ENCODE results near the gene FTCD. TPM values are rescaled to one million over a fixed set of nuclear protein-coding genes. Genes with fewer than 3 reads are reported as not detected.
"Not testable (repeated sequence)": the region's sequence is repeated elsewhere in the genome, so short reads cannot be mapped to it uniquely, and the experiment has no call there.

FTCD gene
- total and polyA plus RNA-seq, 4 experiments from 2014 or later = 1.3 to 1.7 TPM; not detected in 2

DNA sequence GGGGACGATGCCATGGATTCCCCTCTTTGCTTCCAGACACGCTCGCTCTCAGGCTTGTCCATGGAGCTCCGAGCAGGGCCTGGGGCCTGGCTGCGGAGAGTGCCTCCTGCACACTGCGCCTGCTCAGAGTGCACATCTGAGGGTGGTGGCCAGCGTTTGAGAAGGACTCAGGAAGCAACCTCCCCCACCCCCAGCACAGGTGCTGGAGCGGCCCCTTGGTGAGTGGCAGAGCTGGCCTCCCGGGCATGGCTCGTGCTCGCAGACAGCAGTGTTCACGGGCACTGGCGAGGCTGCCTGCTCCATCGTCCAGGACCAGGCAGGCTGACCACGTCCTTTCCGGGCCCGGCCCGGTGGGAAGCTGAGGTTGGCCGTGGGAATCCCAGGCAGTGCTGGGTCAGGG is 26.1 kb upstream of the FTCD start:
- Histone ChIP-seq H3K4me1 (ENCODE audit: insufficient read depth, low read length) (peaks cover 5% of the 10 kb centered on the region), H3K36me3 (ENCODE audit: insufficient read depth, low read length) (no peaks in the 10 kb centered on the region), H3K4me3 (ENCODE audit: low read length in 2 of 2) (no peak overlapping the region), H3K27me3 (ENCODE audit: insufficient read depth, low read length) (peaks cover 4% of the 10 kb centered on the region), H3K9me3 (ENCODE audit: control insufficient read depth in 1 of 2, low read length in 2 of 2) (no peaks in the 10 kb centered on the region), H3K27ac (ENCODE audit: low read depth, low read length) (no peak overlapping the region)
- Mint-ChIP-seq H3K9me3 (peaks cover 0 to 3% (median under 1%) of the 10 kb centered on the region in 8 donors), H3K27ac (no peak overlapping the region), H3K36me3 (no peaks in the 10 kb centered on the region), H3K4me1 (peaks cover 1 to 11% (median 6%) of the 10 kb centered on the region in 4 donors), H3K27me3 (peaks cover 2 to 3% of the 10 kb centered on the region in 2 donors), H3K4me3 (no peak overlapping the region)
- POLR2A ChIA-PET (ENCODE audit: partially characterized antibody) = no interaction called here
- CTCF ChIA-PET (ENCODE audit: partially characterized antibody) = no interaction called here
- no peak for DNase-seq
- intact Hi-C loops (cut with micrococcal nuclease) = no loop called here

- no peak overlapping the region for H3K4me3 Mint-ChIP-seq
- no peak for DNase-seq
- H3K4me1 ChIP-seq (ENCODE audit: insufficient read depth, low read length) = peaks cover 5% of the 10 kb centered on the region
- H3K4me3 ChIP-seq (ENCODE audit: low read length in 2 of 2) = no peak overlapping the region
- H3K4me1 Mint-ChIP-seq = peaks cover 1 to 11% (median 6%) of the 10 kb centered on the region in 4 donors
- CTCF ChIA-PET (ENCODE audit: partially characterized antibody) = no interaction called here
- POLR2A ChIA-PET (ENCODE audit: partially characterized antibody) = no interaction called here
- H3K9me3 ChIP-seq (ENCODE audit: control insufficient read depth in 1 of 2, low read length in 2 of 2) = no peaks in the 10 kb centered on the region
- H3K36me3 Mint-ChIP-seq = no peaks in the 10 kb centered on the region
- peaks cover 4% of the 10 kb centered on the region for H3K27me3 ChIP-seq (ENCODE audit: insufficient read depth, low read length)
- H3K36me3 ChIP-seq (ENCODE audit: insufficient read depth, low read length) = no peaks in the 10 kb centered on the region
- H3K9me3 Mint-ChIP-seq = peaks cover 0 to 8% (median 3%) of the 10 kb centered on the region in 8 donors
- no peak overlapping the region for H3K27ac Mint-ChIP-seq
- peaks cover 3 to 8% of the 10 kb centered on the region in 2 donors for H3K27me3 Mint-ChIP-seq
- intact Hi-C loops (cut with micrococcal nuclease) = no loop called here
- no peak overlapping the region for H3K27ac ChIP-seq (ENCODE audit: low read depth, low read length)
These were observed 25.5 kb upstream of the FTCD start for GRCh38 chr21:46180778-46181391.

DNA sequence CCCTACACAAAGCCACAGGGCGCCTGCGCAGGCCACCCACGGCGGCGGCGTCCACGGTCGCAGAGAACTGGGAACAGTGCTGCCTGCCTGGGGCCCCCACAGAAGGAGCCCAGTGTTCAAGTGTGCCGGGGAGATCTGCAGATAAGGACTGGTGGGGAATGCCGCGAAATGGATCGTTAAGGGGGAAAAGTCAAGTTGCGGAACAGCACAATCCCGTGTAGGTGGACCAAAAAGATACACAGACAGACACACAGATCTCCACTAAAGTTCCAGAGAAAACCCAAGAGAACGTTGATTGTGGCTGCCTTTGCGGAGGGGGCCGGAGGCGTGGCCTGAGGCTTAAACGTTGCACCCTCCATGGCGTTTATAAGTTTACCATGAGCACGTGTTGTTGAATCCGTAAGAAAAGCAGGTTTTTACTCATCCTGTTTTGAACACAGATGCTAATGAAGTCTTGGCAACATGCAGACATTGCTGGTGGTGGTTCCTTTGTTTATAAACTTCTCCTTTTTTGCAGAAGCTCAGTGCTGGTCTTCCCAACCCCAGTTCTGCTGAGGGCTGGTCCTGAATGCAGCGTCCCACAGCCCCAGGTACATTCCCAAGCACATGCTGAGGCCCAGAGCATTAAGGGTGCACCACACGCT is 24.8 kb upstream of the FTCD start:
- Histone ChIP-seq H3K36me3 (ENCODE audit: insufficient read depth, low read length) (no peaks in the 10 kb centered on the region), H3K27me3 (ENCODE audit: insufficient read depth, low read length) (peaks cover 4% of the 10 kb centered on the region), H3K4me1 (ENCODE audit: insufficient read depth, low read length) (peaks cover 5% of the 10 kb centered on the region), H3K9me3 (ENCODE audit: control insufficient read depth in 1 of 2, low read length in 2 of 2) (no peaks in the 10 kb centered on the region), H3K27ac (ENCODE audit: low read depth, low read length) (no peak overlapping the region), H3K4me3 (ENCODE audit: low read length in 2 of 2) (no peak overlapping the region)
- ChIA-PET CTCF (ENCODE audit: partially characterized antibody) (no interaction called here), POLR2A (ENCODE audit: partially characterized antibody) (no interaction called here)
- peaks cover 4 to 8% of the 10 kb centered on the region in 2 donors for H3K27me3 Mint-ChIP-seq
- intact Hi-C loops (cut with micrococcal nuclease) = no loop called here
- H3K9me3 Mint-ChIP-seq = peaks cover 2 to 15% (median 8%) of the 10 kb centered on the region in 8 donors
- H3K4me3 Mint-ChIP-seq = no peak overlapping the region
- H3K36me3 Mint-ChIP-seq = peaks cover 0 to under 1% of the 10 kb centered on the region in 2 donors
- DNase-seq = no peak
- H3K4me1 Mint-ChIP-seq = peaks cover 1 to 7% (median 4%) of the 10 kb centered on the region in 4 donors
- no peak overlapping the region for H3K27ac Mint-ChIP-seq

- Histone ChIP-seq H3K36me3 (ENCODE audit: insufficient read depth, low read length) (no peaks in the 10 kb centered on the region), H3K9me3 (ENCODE audit: control insufficient read depth in 1 of 2, low read length in 2 of 2) (no peaks in the 10 kb centered on the region), H3K27me3 (ENCODE audit: insufficient read depth, low read length) (peaks cover 4% of the 10 kb centered on the region), H3K4me1 (ENCODE audit: insufficient read depth, low read length) (peaks cover 3% of the 10 kb centered on the region), H3K27ac (ENCODE audit: low read depth, low read length) (no peak overlapping the region), H3K4me3 (ENCODE audit: low read length in 2 of 2) (no peak overlapping the region)
- Mint-ChIP-seq H3K27ac (no peak overlapping the region), H3K36me3 (peaks cover 0 to 5% of the 10 kb centered on the region in 2 donors), H3K4me1 (peaks cover 0 to 2% (median under 1%) of the 10 kb centered on the region in 4 donors), H3K27me3 (peaks cover 3 to 7% of the 10 kb centered on the region in 2 donors), H3K4me3 (no peak overlapping the region), H3K9me3 (peaks cover 4 to 20% (median 13%) of the 10 kb centered on the region in 8 donors)
- intact Hi-C loops (cut with micrococcal nuclease) = no loop called here
- ChIA-PET CTCF (ENCODE audit: partially characterized antibody) (no interaction called here), POLR2A (ENCODE audit: partially characterized antibody) (no interaction called here)
- DNase-seq = no peak
These were observed 24.3 kb upstream of the FTCD start for GRCh38 chr21:46179708-46180078.

DNA sequence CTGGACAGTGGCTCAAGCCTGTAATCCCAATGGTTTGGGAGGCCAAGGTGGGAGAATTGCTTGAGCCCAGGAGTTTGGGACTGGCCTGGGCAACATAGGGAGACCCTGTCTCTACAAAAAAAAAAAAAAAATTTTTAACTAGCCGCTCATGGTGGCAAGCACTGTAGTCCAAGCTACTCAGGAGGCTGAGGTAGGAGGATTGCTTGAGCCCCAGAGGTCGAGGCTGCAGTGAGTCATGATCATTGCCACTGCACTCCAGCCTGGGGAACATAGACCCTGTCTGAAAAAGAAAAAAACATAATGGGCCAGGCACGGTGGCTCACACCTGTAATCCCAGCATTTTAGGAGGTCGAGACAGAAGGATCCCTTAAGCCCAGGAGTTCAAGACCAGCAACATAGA is 23.6 kb upstream of the FTCD start:
- Histone ChIP-seq H3K4me1 (ENCODE audit: insufficient read depth, low read length) (no peaks in the 10 kb centered on the region), H3K9me3 (ENCODE audit: control insufficient read depth in 1 of 2, low read length in 2 of 2) (no peaks in the 10 kb centered on the region), H3K27me3 (ENCODE audit: insufficient read depth, low read length) (peaks cover under 1% of the 10 kb centered on the region), H3K4me3 (ENCODE audit: low read length in 2 of 2) (no peak overlapping the region), H3K36me3 (ENCODE audit: insufficient read depth, low read length) (no peaks in the 10 kb centered on the region), H3K27ac (ENCODE audit: low read depth, low read length) (no peak overlapping the region)
- Mint-ChIP-seq H3K27ac (no peak overlapping the region), H3K4me3 (no peak overlapping the region), H3K9me3 (peaks cover 4 to 27% (median 19%) of the 10 kb centered on the region in 8 donors), H3K27me3 (peaks cover 4 to 8% of the 10 kb centered on the region in 2 donors), H3K36me3 (peaks cover 0 to 8% of the 10 kb centered on the region in 2 donors), H3K4me1 (no peaks in the 10 kb centered on the region)
- ChIA-PET CTCF (ENCODE audit: partially characterized antibody) (no interaction called here), POLR2A (ENCODE audit: partially characterized antibody) (no interaction called here)
- intact Hi-C loops (cut with micrococcal nuclease) = no loop called here
- DNase-seq = no peak

DNA sequence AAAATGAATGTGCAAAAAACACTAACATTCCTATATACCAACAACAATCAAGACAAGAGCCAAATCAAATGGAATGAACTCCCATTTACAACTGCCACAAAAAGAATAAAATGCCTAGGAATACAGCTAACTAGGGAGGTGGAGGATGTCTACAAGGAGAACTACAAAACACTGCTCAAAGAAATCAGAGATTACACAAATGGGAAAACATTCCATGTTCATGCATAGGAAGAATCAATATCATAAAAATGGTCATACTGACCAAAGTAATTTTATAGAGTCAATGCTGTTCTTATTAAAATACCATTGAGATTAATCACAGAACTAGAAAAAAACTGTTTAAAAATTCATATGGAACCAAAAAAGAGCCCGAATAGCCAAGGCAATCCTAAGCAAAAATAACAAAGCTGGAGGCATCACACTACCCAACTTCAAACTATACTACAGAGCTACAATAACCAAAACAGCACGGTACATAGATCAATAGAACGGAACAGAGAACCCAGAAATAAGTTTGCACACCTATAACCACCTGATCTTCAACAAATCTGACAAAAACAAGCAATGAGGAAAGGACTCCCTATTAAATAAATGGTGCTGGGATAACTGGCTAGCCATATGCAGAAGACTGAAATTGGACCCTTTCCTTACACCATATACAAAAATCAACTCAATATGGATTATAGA is 21.2 kb upstream of the FTCD start:
- H3K36me3 Mint-ChIP-seq; H3K4me3 Mint-ChIP-seq; intact Hi-C loops (cut with micrococcal nuclease); H3K36me3 ChIP-seq (ENCODE audit: insufficient read depth, low read length); H3K27me3 ChIP-seq (ENCODE audit: insufficient read depth, low read length); H3K27ac Mint-ChIP-seq; POLR2A ChIA-PET (ENCODE audit: partially characterized antibody); H3K27me3 Mint-ChIP-seq; H3K27ac ChIP-seq (ENCODE audit: low read depth, low read length); DNase-seq; H3K4me3 ChIP-seq (ENCODE audit: low read length in 2 of 2); H3K4me1 ChIP-seq (ENCODE audit: insufficient read depth, low read length); H3K9me3 ChIP-seq (ENCODE audit: control insufficient read depth in 1 of 2, low read length in 2 of 2); H3K4me1 Mint-ChIP-seq: not testable (repeated sequence)
- H3K9me3 Mint-ChIP-seq = peaks cover 4 to 33% (median 24%) of the 10 kb centered on the region in 8 donors
- CTCF ChIA-PET (ENCODE audit: partially characterized antibody) = interaction anchor here (1.6 kb wide), 1 partner anchor 33 kb away, joined by 5 read pairs; no protein-coding TSS in a partner anchor

DNA sequence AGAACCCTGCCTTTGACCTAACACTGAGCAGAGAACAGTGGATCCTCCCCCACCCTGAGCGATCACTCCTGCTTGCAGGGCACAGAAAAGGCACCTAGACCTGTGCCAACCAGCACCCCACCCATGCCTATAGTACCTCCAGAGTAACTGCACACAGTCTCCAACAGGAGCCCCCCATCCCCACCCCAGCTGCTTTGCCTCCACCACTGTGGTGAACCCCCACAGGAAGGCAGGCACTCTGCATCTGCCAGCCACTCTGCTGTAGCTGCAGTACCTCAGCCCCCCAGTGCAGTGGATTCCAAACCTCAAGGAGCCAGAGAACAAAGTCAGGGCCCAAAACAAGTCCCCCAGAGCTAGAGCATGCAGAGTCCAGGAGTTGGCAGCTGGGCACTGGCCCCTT is 18.2 kb upstream of the FTCD start:
- H3K27ac Mint-ChIP-seq = no peak overlapping the region
- ChIA-PET CTCF (ENCODE audit: partially characterized antibody) (no interaction called here), POLR2A (ENCODE audit: partially characterized antibody) (no interaction called here)
- peaks cover 2 to 8% of the 10 kb centered on the region in 2 donors for H3K36me3 Mint-ChIP-seq
- DNase-seq = no peak
- H3K4me3 Mint-ChIP-seq = no peak overlapping the region
- Histone ChIP-seq H3K27me3 (ENCODE audit: insufficient read depth, low read length) (no peaks in the 10 kb centered on the region), H3K4me1 (ENCODE audit: insufficient read depth, low read length) (peaks cover 4% of the 10 kb centered on the region), H3K36me3 (ENCODE audit: insufficient read depth, low read length) (no peaks in the 10 kb centered on the region), H3K4me3 (ENCODE audit: low read length in 2 of 2) (no peak overlapping the region), H3K27ac (ENCODE audit: low read depth, low read length) (no peak overlapping the region), H3K9me3 (ENCODE audit: control insufficient read depth in 1 of 2, low read length in 2 of 2) (no peaks in the 10 kb centered on the region)
- intact Hi-C loops (cut with micrococcal nuclease) = no loop called here
- peaks cover 4 to 7% (median 5%) of the 10 kb centered on the region in 4 donors for H3K4me1 Mint-ChIP-seq
- peaks cover 4 to 8% of the 10 kb centered on the region in 2 donors for H3K27me3 Mint-ChIP-seq
- peaks cover 4 to 33% (median 24%) of the 10 kb centered on the region in 8 donors for H3K9me3 Mint-ChIP-seq
